Neutrophil (primary cell): Measurements from ENCODE around the gene UBE2G2.

Experiments
- H3K27ac ChIP-seq: fragments of 200-600 bp; sonication (generic); 2 replicates; pipeline ENCODE4 v1.5.1; 2016; ENCODE audit warnings: mild to moderate bottlenecking, moderate library complexity
- H3K27me3 ChIP-seq: fragments of 200-600 bp; sonication (generic); 2 replicates; pipeline ENCODE4 v1.6.0; 2016; ENCODE audit warnings: mild to moderate bottlenecking
- H3K36me3 ChIP-seq: fragments of 200-600 bp; sonication (generic); 2 replicates; pipeline ENCODE4 v1.5.1; 2017
- H3K4me1 ChIP-seq, 2 experiments: fragments of 200-600 bp in 1 of 2; sonication (generic) in 1 of 2; 1 replicate in 1 of 2; 2 replicates in 1 of 2; pipeline versions ENCODE4 v1.5.1 to v1.6.1; 2013 to 2016; ENCODE audit warnings: low read depth in 1 of 2, low read length in 1 of 2, mild to moderate bottlenecking in 1 of 2, moderate library complexity in 1 of 2; ENCODE audit not compliant: control insufficient read depth in 1 of 2, insufficient read depth in 1 of 2
- H3K4me3 ChIP-seq, 2 experiments: fragments of 200-600 bp in 1 of 2; sonication (generic) in 1 of 2; 1 replicate in 1 of 2; 2 replicates in 1 of 2; pipeline ENCODE4 v1.5.1; 2013 to 2016; ENCODE audit warnings: low read depth in 1 of 2, low read length in 1 of 2, mild to moderate bottlenecking in 1 of 2, moderate library complexity in 1 of 2
- H3K9me3 ChIP-seq: fragments of 200-600 bp; sonication (generic); 2 replicates; pipeline ENCODE4 v1.5.1; 2016
- TF ChIP-seq, protein P1 (sequence below): fragments of 200-600 bp; sonication (generic); IDR thresholded peaks from 2 replicates; pipeline ENCODE4 v1.5.1; 2016; ENCODE audit warnings: antibody characterized with exemption

UBE2G2 gene

DNA sequence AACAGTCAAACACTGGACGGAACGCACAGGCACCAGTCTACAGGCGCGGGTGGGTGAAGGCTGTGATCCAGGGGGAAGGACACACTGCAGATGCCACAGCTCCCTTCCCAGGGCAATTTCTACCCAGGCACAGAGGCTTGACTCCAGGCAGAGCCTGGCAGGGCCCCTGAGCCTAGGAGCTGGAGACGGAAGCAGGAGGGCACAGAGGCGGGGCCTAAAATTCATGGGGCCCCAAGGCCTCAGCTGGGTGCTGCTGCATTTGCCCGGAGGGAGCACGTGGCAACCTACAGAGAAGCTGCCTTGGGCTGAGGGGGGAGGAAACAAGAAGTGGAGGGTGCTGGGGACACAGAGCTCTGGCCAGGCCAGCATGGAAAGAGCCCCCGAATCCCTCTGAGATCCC is 41.2 kb downstream of the UBE2G2 start:
- no peak overlapping the region for H3K4me3 ChIP-seq
- TF ChIP-seq, protein P1, sequence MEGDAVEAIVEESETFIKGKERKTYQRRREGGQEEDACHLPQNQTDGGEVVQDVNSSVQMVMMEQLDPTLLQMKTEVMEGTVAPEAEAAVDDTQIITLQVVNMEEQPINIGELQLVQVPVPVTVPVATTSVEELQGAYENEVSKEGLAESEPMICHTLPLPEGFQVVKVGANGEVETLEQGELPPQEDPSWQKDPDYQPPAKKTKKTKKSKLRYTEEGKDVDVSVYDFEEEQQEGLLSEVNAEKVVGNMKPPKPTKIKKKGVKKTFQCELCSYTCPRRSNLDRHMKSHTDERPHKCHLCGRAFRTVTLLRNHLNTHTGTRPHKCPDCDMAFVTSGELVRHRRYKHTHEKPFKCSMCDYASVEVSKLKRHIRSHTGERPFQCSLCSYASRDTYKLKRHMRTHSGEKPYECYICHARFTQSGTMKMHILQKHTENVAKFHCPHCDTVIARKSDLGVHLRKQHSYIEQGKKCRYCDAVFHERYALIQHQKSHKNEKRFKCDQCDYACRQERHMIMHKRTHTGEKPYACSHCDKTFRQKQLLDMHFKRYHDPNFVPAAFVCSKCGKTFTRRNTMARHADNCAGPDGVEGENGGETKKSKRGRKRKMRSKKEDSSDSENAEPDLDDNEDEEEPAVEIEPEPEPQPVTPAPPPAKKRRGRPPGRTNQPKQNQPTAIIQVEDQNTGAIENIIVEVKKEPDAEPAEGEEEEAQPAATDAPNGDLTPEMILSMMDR: no peak
- H3K9me3 ChIP-seq: no peaks in the 10 kb centered on the region

DNA sequence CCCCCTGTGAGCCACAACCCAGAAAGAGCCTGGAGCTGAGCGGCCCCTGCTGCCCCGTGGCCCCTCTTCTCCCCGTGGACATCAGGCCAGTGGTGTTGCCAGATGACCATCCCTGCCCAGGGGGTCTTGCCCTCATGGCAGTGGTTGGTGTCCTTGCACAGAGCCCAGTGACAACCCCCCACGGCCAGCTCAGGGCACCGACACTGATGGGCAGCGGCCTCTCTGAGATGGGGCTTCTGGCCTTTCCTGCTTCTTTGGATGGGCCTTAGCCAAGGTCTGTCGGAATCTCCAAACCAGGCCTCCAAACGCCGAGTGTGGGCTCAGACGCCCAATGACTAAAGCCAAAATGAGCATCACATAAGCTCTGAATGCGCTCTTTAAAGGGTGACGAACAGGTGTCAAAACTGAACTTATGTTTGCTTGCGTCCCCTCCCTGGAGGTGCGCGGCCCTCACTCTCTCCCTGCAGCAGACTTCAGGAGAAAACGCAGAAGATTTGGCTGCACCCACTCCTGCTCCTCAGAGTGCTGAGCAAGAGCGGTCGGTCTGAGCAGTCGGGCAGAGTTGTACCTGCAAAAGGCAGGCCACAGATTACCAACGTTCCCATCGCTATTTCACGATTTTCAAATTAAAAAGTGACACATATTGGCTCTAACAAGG is 41.9 kb downstream of the UBE2G2 start:
- TF ChIP-seq, protein P1: no peak
- no peak overlapping the region for H3K4me3 ChIP-seq

More for the DNA sequence above, 41.2 kb downstream of the UBE2G2 start:
- H3K27ac ChIP-seq: no peak overlapping the region
- H3K36me3 ChIP-seq: no peaks in the 10 kb centered on the region
- no peaks in the 10 kb centered on the region for H3K4me1 ChIP-seq
- H3K27me3 ChIP-seq: peaks cover 6% of the 10 kb centered on the region

DNA sequence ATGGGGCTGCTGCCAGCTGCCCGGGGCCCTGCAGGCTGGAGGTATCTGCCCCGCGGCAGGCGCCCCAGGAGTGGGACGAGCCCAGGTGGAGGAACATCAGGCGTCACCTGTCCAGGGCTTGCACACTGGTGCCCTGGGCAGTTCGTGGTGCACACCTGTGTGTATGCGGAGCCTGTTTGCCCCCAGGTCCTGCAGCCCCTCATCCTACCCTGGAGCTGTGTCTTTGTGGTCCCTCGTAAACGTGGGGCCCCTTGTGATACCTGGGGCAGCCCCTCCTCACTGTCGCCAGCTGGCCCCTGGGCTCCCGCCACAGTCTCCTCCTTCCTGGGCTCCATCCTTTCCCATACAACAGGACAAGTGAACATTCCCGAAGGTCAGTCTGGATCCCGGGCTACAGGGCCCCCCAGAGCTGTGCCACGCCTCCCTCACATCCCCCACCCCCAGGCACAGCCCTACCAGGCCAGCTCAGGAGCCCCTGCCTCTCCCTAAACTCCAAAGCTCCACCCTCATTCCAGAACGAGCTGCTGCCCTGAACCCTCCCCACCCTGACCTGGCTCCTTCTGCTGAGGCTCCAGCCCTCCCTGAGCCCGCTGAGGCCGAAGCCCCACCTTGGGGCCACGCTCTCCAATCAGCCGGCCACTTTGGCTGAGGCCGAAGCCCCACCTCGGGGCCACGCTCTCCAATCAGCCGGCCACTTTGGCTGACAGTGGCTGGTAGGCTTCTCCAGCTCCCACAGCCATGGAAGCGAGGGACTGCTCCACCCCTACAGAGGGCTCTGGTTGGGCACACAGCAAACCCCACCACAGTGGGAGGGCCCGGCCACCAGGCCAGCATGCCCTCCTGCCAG is 42.6 kb downstream of the UBE2G2 start:
- H3K27me3 ChIP-seq: no peaks in the 10 kb centered on the region
- no peaks in the 10 kb centered on the region for H3K9me3 ChIP-seq
- TF ChIP-seq, protein P1: no peak
- no peak overlapping the region for H3K27ac ChIP-seq
- no peaks in the 10 kb centered on the region for H3K4me1 ChIP-seq
- H3K36me3 ChIP-seq: no peaks in the 10 kb centered on the region
- H3K4me3 ChIP-seq: no peak overlapping the region

More for the DNA sequence above, 41.9 kb downstream of the UBE2G2 start:
- Histone ChIP-seq H3K4me1 (no peaks in the 10 kb centered on the region), H3K27me3 (no peaks in the 10 kb centered on the region), H3K9me3 (no peaks in the 10 kb centered on the region), H3K27ac (no peak overlapping the region), H3K36me3 (no peaks in the 10 kb centered on the region)

DNA sequence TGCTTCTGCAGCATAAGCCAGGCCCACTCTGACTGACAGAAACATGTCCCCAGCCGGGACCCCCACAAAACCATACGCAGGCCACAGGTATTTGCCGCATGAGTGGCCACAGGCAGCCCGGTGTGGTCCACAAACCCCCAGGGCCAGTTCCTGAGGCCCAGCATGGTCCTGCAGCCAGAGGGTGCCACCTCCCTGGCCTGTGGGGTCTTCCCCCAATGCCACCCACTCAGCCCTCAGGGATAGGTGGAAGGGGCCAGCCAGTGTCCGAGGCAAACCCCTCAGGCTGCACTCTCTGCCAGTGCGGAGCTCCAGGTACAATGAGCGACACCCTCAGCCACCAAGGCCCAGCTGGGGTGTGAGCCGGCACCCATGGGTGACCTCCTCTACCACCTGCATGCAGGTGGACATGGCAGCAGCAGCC is 43.5 kb downstream of the UBE2G2 start:
- Histone ChIP-seq H3K4me1 (no peaks in the 10 kb centered on the region), H3K36me3 (no peaks in the 10 kb centered on the region), H3K27ac (no peak overlapping the region), H3K27me3 (no peaks in the 10 kb centered on the region), H3K4me3 (no peak overlapping the region), H3K9me3 (no peaks in the 10 kb centered on the region)
- TF ChIP-seq, protein P1: no peak

DNA sequence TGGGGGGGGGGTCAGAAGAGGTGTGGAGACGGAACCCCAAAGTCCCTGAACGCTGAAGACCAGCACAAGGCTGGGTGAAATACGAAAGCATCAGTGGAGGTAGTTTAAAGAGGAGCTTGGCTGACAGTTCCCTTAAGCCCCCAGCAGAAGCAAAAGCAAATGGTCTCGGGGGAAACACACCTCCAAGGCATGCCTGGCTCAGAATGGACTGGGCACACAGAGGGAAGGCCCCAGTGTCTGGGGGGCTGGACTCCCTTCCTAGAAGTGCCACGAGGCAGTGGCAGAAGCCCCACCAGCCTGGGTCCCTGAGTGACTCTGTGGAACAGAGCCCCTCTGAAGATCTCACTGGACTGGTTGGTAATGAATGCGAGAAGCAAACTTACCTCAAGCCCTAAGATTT is 43.9 kb downstream of the UBE2G2 start:
- H3K36me3 ChIP-seq: no peaks in the 10 kb centered on the region
- H3K4me1 ChIP-seq: peaks cover 0 to 2% of the 10 kb centered on the region in 2 experiments
- H3K27me3 ChIP-seq: no peaks in the 10 kb centered on the region
- H3K27ac ChIP-seq: no peak overlapping the region
- TF ChIP-seq, protein P1: no peak
- H3K9me3 ChIP-seq: no peaks in the 10 kb centered on the region
- no peak overlapping the region for H3K4me3 ChIP-seq
